Posterior cingulate gyrus (tissue), 11 donors: ENCODE results near the gene LRP1.

Experiments
- DNase-seq, 10 donors: peaks; one replicate each; pipeline versions ENCODE4 v3.0.0 to v3.0.0-alpha.2; 2020 to 2021; ENCODE audit warnings: mixed read lengths in 3 of 10
- intact Hi-C: fragments of 100-400 bp; cut with DNase I; formaldehyde crosslinking; loops from one replicate; pipeline ENCODE4 v1.15.1; 2023

LRP1 gene

GRCh38 chr12:57262126-57262822, 134.0 kb downstream of the LRP1 start:
- no peak for DNase-seq
- intact Hi-C loops: loop anchor here (2.0 kb wide), 1 partner anchor 191 kb away; no protein-coding TSS in a partner anchor
